ENCODE data around the gene GET4.

Gene GET4

GRCh38 chr7:897771-898376, 21.5 kb downstream of the GET4 start:
- Histone ChIP-seq H3K27ac (ENCODE audit: extremely low read depth, low read depth, low read length) (no peak overlapping the region), H3K36me3 (ENCODE audit: control insufficient read depth in 2 of 2, insufficient read depth in 1 of 2, low read length in 2 of 2) (peaks cover 6 to 43% of the 10 kb centered on the region in 2 experiments; a peak in 2 of 3 replicates), H3K9me3 (ENCODE audit: control insufficient read depth, insufficient read depth, low read depth, low read length) (no peaks in the 10 kb centered on the region), H3K4me3 (ENCODE audit: low read depth, low read length) (no peak overlapping the region), H3K4me1 (ENCODE audit: control insufficient read depth, insufficient read depth, low read length) (peaks cover 5% of the 10 kb centered on the region; the same call in 1 of the 2 replicates)
- TF ChIP-seq ZBTB17 (tag by site-specific recombination; IDR thresholded peaks at IDR 0.05) (no peak), ZNF423 (tag by site-specific recombination; IDR thresholded peaks at IDR 0.05) (no peak), ZNF362 (tag by site-specific recombination; IDR thresholded peaks at IDR 0.05) (no peak), ZBTB48 (tag by site-specific recombination; IDR thresholded peaks at IDR 0.05) (peak; percentile 67; the same call in 1 of the 2 replicates), MYNN (tag by site-specific recombination; IDR thresholded peaks at IDR 0.05; ENCODE audit: borderline replicate concordance) (no peak), ZNF777 (tag by site-specific recombination; IDR thresholded peaks at IDR 0.05; ENCODE audit: borderline replicate concordance) (no peak), WT1 (tag by site-specific recombination; IDR thresholded peaks at IDR 0.05) (peak; percentile 38; the same call in 1 of the 2 replicates), ZNF202 (tag by site-specific recombination; IDR thresholded peaks at IDR 0.05; ENCODE audit: borderline replicate concordance) (no peak), GLIS1 (tag by site-specific recombination; IDR thresholded peaks at IDR 0.05) (peak; percentile 31; the same call in 1 of the 2 replicates), ZNF449 (tag by site-specific recombination; IDR thresholded peaks at IDR 0.05) (peak; percentile 38; the same call in 1 of the 2 replicates), PATZ1 (tag by site-specific recombination; IDR thresholded peaks at IDR 0.05) (0 out of 2 replicates have a peak, but pooled peaks have one; percentile 16), KLF8 (tag by site-specific recombination; IDR thresholded peaks at IDR 0.05) (peak; percentile 29; the same call in 1 of the 2 replicates), ZBTB8A (tag by site-specific recombination; IDR thresholded peaks at IDR 0.05) (no peak)
- POLR2A ChIA-PET: no interaction called here
- CTCF ChIA-PET: interaction anchor here (0.7 to 1.0 kb wide), 2 partner anchors 281 to 576 kb away, joined by 3 read pairs; no protein-coding TSS in a partner anchor

- no peaks in the 10 kb centered on the region for H3K9me3 ChIP-seq (ENCODE audit: control insufficient read depth, insufficient read depth, low read depth, low read length)
- TF ChIP-seq MYNN (tag by site-specific recombination; IDR thresholded peaks at IDR 0.05; ENCODE audit: borderline replicate concordance) (no peak), WT1 (tag by site-specific recombination; IDR thresholded peaks at IDR 0.05) (no peak), ZNF510 (tag by site-specific recombination; IDR thresholded peaks at IDR 0.05; ENCODE audit: insufficient replicate concordance) (no peak), PRDM4 (tag by site-specific recombination; IDR thresholded peaks at IDR 0.05) (no peak), FEZF1 (tag by site-specific recombination; IDR thresholded peaks at IDR 0.05) (no peak), ZNF514 (tag by site-specific recombination; IDR thresholded peaks at IDR 0.05) (no peak), ZNF561 (tag by site-specific recombination; IDR thresholded peaks at IDR 0.05; ENCODE audit: borderline replicate concordance) (no peak), KLF8 (tag by site-specific recombination; IDR thresholded peaks at IDR 0.05) (no peak), ZNF223 (tag by site-specific recombination; IDR thresholded peaks at IDR 0.05) (no peak), ZNF214 (tag by site-specific recombination; IDR thresholded peaks at IDR 0.05; ENCODE audit: borderline replicate concordance) (no peak)
- no peak overlapping the region for H3K27ac ChIP-seq (ENCODE audit: extremely low read depth, low read depth, low read length)
- no peak overlapping the region for H3K4me3 ChIP-seq (ENCODE audit: low read depth, low read length)
- H3K4me1 ChIP-seq (ENCODE audit: control insufficient read depth, insufficient read depth, low read length): peaks cover 5% of the 10 kb centered on the region; the same call in 1 of the 2 replicates
- ChIA-PET POLR2A (no interaction called here), CTCF (interaction anchor here (1.0 kb wide), 1 partner anchor 577 kb away, joined by 3 read pairs; no protein-coding TSS in a partner anchor)
- H3K36me3 ChIP-seq (ENCODE audit: control insufficient read depth in 2 of 2, insufficient read depth in 1 of 2, low read length in 2 of 2): peaks cover under 1 to 37% of the 10 kb centered on the region in 2 experiments; a peak in 2 of 3 replicates
Observed at GRCh38 chr7:898460-898854, 22.1 kb downstream of the GET4 start.
